DOHH2 (cell line): ENCODE measurements around the gene FMO1.

ENCODE experiments used
- CTCF ChIP-seq: fragments of 200-600 bp; sonication (generic); IDR thresholded peaks from one replicate; pipeline ENCODE4 v1.5.1; 2014; ENCODE audit warnings: antibody characterized with exemption, mild to moderate bottlenecking, low read depth, low read length; ENCODE audit not compliant: poor library complexity, severe bottlenecking
- EZH2phosphoT487 ChIP-seq: fragments of 200-600 bp; sonication (generic); IDR thresholded peaks from 2 replicates; pipeline ENCODE4 v1.6.1; 2017; ENCODE audit warnings: borderline replicate concordance, mild to moderate bottlenecking, antibody characterized with exemption, low read length, moderate library complexity, mixed read lengths

GRCh38 chr1:171206978-171207355 is 41.3 kb upstream of the FMO1 start:
- TF ChIP-seq CTCF (no peak), EZH2phosphoT487 (no peak)
